ENCODE data around the gene MEGF11. TPM values are rescaled to one million over a fixed set of nuclear protein-coding genes. Genes with fewer than 3 reads are reported as not detected.
A peak's percentile ranks its signal among the peaks of the same experiment; 100 is the strongest.

The MEGF11 gene
- polyA plus RNA-seq, 1 of the 3 experiments (the other 2 are of a cell fraction) = not detected

GRCh38 chr15:65968511-65968910 is 285.0 kb downstream of the MEGF11 start:
- ChIA-PET POLR2A (no interaction called here), CTCF (interaction anchor here (2.1 kb wide), 1 partner anchor 13 kb away, joined by 9 read pairs; no protein-coding TSS in a partner anchor)
- H4K20me1 ChIP-seq (ENCODE audit: insufficient read depth) = no peaks in the 10 kb centered on the region
- no peak for DNase-seq
- no peak overlapping the region for H3K9ac ChIP-seq
- H3K4me3 ChIP-seq (ENCODE audit: low read depth in 2 of 2, low read length in 1 of 2) = no peak overlapping the region
- H3K79me2 ChIP-seq (ENCODE audit: insufficient read depth) = no peaks in the 10 kb centered on the region
- no peaks in the 10 kb centered on the region for H3K36me3 ChIP-seq (replicated peaks in 1 of 2; ENCODE audit: control insufficient read depth in 1 of 2, insufficient read depth in 2 of 2, low read length in 1 of 2)
- H3K9me3 ChIP-seq = no peaks in the 10 kb centered on the region
- no peak overlapping the region for H3K27ac ChIP-seq (ENCODE audit: low read depth in 2 of 2, low read length in 1 of 2)
- peaks cover 0 to 16% of the 10 kb centered on the region in 2 experiments; a peak in 1 of 4 replicates for H3K4me1 ChIP-seq (ENCODE audit: control insufficient read depth in 1 of 2, insufficient read depth in 2 of 2, low read depth in 1 of 2, low read length in 1 of 2)
- no peak overlapping the region for H3K4me2 ChIP-seq
- H3F3A ChIP-seq (replicated peaks; ENCODE audit: insufficient read depth) = no peaks in the 10 kb centered on the region
- H3K27me3 ChIP-seq (ENCODE audit: insufficient read depth) = peaks cover 11% of the 10 kb centered on the region; the same call in 1 of the 2 replicates
- 52% methylated on average over 5 of the region's 5 CpGs for WGBS (ENCODE audit: low lambda C conversion rate)
- H2AFZ ChIP-seq (ENCODE audit: low read depth) = no peak overlapping the region
- TF ChIP-seq CTCF (IDR thresholded peaks at IDR 0.05) (no peak), PBX3 (IDR thresholded peaks at IDR 0.05) (no peak), MEF2A (IDR thresholded peaks at IDR 0.05; ENCODE audit: borderline replicate concordance, low read depth) (no peak), FOSL2 (IDR thresholded peaks at IDR 0.05; ENCODE audit: borderline replicate concordance, low read depth) (no peak), RAD21 (IDR thresholded peaks at IDR 0.05; ENCODE audit: low read length) (no peak)
- no peaks in the 10 kb centered on the region for H3K9me2 ChIP-seq

GRCh38 chr15:65964792-65965433 is 288.6 kb downstream of the MEGF11 start:
- H3K79me2 ChIP-seq (ENCODE audit: insufficient read depth) = no peaks in the 10 kb centered on the region
- no peak overlapping the region for H3K4me2 ChIP-seq
- no peak overlapping the region for H3K9ac ChIP-seq
- no peak for DNase-seq
- H3F3A ChIP-seq (replicated peaks; ENCODE audit: insufficient read depth) = no peaks in the 10 kb centered on the region
- no peak overlapping the region; a peak in 1 of 4 replicates for H3K27ac ChIP-seq (ENCODE audit: low read depth in 2 of 2, low read length in 1 of 2)
- no peaks in the 10 kb centered on the region for H3K9me3 ChIP-seq
- ChIA-PET POLR2A (no interaction called here), CTCF (no interaction called here)
- no peak overlapping the region for H3K4me3 ChIP-seq (ENCODE audit: low read depth in 2 of 2, low read length in 1 of 2)
- TF ChIP-seq MEF2A (IDR thresholded peaks at IDR 0.05; ENCODE audit: borderline replicate concordance, low read depth) = no peak
- H3K4me1 ChIP-seq (ENCODE audit: control insufficient read depth in 1 of 2, insufficient read depth in 2 of 2, low read depth in 1 of 2, low read length in 1 of 2) = peaks cover 0 to 20% of the 10 kb centered on the region in 2 experiments; a peak in 1 of 4 replicates
- 67% methylated on average over 6 of the region's 14 CpGs for WGBS (ENCODE audit: low lambda C conversion rate)
- H3K9me2 ChIP-seq = no peaks in the 10 kb centered on the region
- no peaks in the 10 kb centered on the region for H3K36me3 ChIP-seq (replicated peaks in 1 of 2; ENCODE audit: control insufficient read depth in 1 of 2, insufficient read depth in 2 of 2, low read length in 1 of 2)
- H2AFZ ChIP-seq (ENCODE audit: low read depth) = no peak overlapping the region
- peaks cover 10% of the 10 kb centered on the region; the same call in 1 of the 2 replicates for H3K27me3 ChIP-seq (ENCODE audit: insufficient read depth)
- H4K20me1 ChIP-seq (ENCODE audit: insufficient read depth) = no peaks in the 10 kb centered on the region

- Histone ChIP-seq H2AFZ (ENCODE audit: low read depth) (no peak overlapping the region), H3K9me2 (no peaks in the 10 kb centered on the region), H3K4me3 (ENCODE audit: low read depth in 2 of 2, low read length in 1 of 2) (no peak overlapping the region), H4K20me1 (ENCODE audit: insufficient read depth) (no peaks in the 10 kb centered on the region), H3K79me2 (ENCODE audit: insufficient read depth) (no peaks in the 10 kb centered on the region), H3K9me3 (no peaks in the 10 kb centered on the region), H3F3A (replicated peaks; ENCODE audit: insufficient read depth) (no peaks in the 10 kb centered on the region), H3K27ac (ENCODE audit: low read depth in 2 of 2, low read length in 1 of 2) (peak overlapping the region in 1 of 2 experiments; percentile 43; a peak in 2 of 4 replicates), H3K27me3 (ENCODE audit: insufficient read depth) (peaks cover 10% of the 10 kb centered on the region; the same call in 1 of the 2 replicates), H3K4me1 (ENCODE audit: control insufficient read depth in 1 of 2, insufficient read depth in 2 of 2, low read depth in 1 of 2, low read length in 1 of 2) (peaks cover 0 to 20% of the 10 kb centered on the region in 2 experiments; a peak in 1 of 4 replicates), H3K9ac (no peak overlapping the region), H3K36me3 (replicated peaks in 1 of 2; ENCODE audit: control insufficient read depth in 1 of 2, insufficient read depth in 2 of 2, low read length in 1 of 2) (no peaks in the 10 kb centered on the region), H3K4me2 (no peak overlapping the region)
- peak; percentile 76 for DNase-seq
- ChIA-PET CTCF (interaction anchor here (0.8 to 1.3 kb wide), 5 partner anchors 9 to 48 kb away, joined by 3 to 4 read pairs (median 3); no protein-coding TSS in a partner anchor), POLR2A (interaction anchor here (1.5 kb wide), 1 partner anchor 21 kb away, joined by 4 read pairs; no protein-coding TSS in a partner anchor)
- 34% methylated on average over 10 of the region's 13 CpGs for WGBS (ENCODE audit: low lambda C conversion rate)
- no peak for TF ChIP-seq ELF1 (IDR thresholded peaks at IDR 0.05)
- no peak for TF ChIP-seq CHD2 (IDR thresholded peaks at IDR 0.05; ENCODE audit: low read length, partially characterized antibody)
- TF ChIP-seq GABPA (IDR thresholded peaks at IDR 0.05; ENCODE audit: low read depth) = no peak
- no peak for TF ChIP-seq USF2 (IDR thresholded peaks at IDR 0.05; ENCODE audit: borderline replicate concordance, low read depth, low read length)
- TF ChIP-seq TAF1 (IDR thresholded peaks at IDR 0.05; ENCODE audit: borderline replicate concordance, low read depth, low read length) = no peak
- no peak for TF ChIP-seq IRF3 (IDR thresholded peaks at IDR 0.05; ENCODE audit: low read depth, low read length)
- TF ChIP-seq RXRA (IDR thresholded peaks at IDR 0.05; ENCODE audit: borderline replicate concordance, low read depth) = no peak
- no peak for TF ChIP-seq FOSL2 (IDR thresholded peaks at IDR 0.05; ENCODE audit: borderline replicate concordance, low read depth)
- TF ChIP-seq RCOR1 (IDR thresholded peaks at IDR 0.05; ENCODE audit: low read length) = peak; percentile 62; the same call in 1 of the 2 replicates
- no peak for TF ChIP-seq SMC3 (IDR thresholded peaks at IDR 0.05; ENCODE audit: low read depth, low read length)
- peak in 1 of 2 experiments; percentile 34; a peak in 1 of 4 replicates for TF ChIP-seq EP300 (IDR thresholded peaks at IDR 0.05; ENCODE audit: borderline replicate concordance in 1 of 2, low read depth in 1 of 2, low read length in 1 of 2)
Measured at GRCh38 chr15:65963911-65964482, 289.6 kb downstream of the MEGF11 start.
